Stimulated activated CD8-positive, alpha-beta memory T cell treated with anti-CD3 and anti-CD28 coated beads, Interleukin-7, amount 100 ng/mL, for 4 hours (primary cell): ENCODE data around the gene DNAH10.

Source experiments
- DNase-seq, 2 donors: peaks; one replicate each; pipeline ENCODE4 v3.0.0-alpha.2; 2020; ENCODE audit warnings: low read depth in 2 of 2

Gene DNAH10

GRCh38 chr12:123966596-123966995 is 204.5 kb downstream of the DNAH10 start:
- DNase-seq: no peak

- DNase-seq: no peak
These were observed 205.1 kb downstream of the DNAH10 start for GRCh38 chr12:123967121-123967586.

- DNase-seq: no peak
These were observed 209.3 kb downstream of the DNAH10 start for GRCh38 chr12:123971449-123971769.

- DNase-seq: peak in 1 of 2 donors; percentile 10
These were observed 209.8 kb downstream of the DNAH10 start for GRCh38 chr12:123971770-123972456.

GRCh38 chr12:123972457-123973401 is 210.6 kb downstream of the DNAH10 start, which contains the start of the genes CCDC92 and ZNF664:
Gene CCDC92 (minus strand): TSS chr12:123972831. CDS start chr12:123944305, 28,526 bp downstream.
Gene ZNF664 (plus strand): TSS chr12:123973215. CDS start chr12:124012145, 38,930 bp downstream.
- peak; percentile 87 to 95 for DNase-seq

- peak in 1 of 2 donors; percentile 7 for DNase-seq
These were observed 211.6 kb downstream of the DNAH10 start for GRCh38 chr12:123973552-123974341.

- no peak for DNase-seq
These were observed 214.2 kb downstream of the DNAH10 start for GRCh38 chr12:123976227-123976826.

- no peak for DNase-seq
These were observed 217.5 kb downstream of the DNAH10 start for GRCh38 chr12:123979566-123979965.

- no peak for DNase-seq
These were observed 220.2 kb downstream of the DNAH10 start for GRCh38 chr12:123982269-123982668.

GRCh38 chr12:123983822-123984485 is 221.9 kb downstream of the DNAH10 start:
- peak in 1 of 2 donors; percentile 27 for DNase-seq

- DNase-seq: no peak
These were observed 222.8 kb downstream of the DNAH10 start for GRCh38 chr12:123984903-123985302.
